Prostate gland (tissue), 2 donors: ENCODE results near the gene WDFY2.

Experiments
- CTCF ChIP-seq, 4 experiments: fragments of 200-600 bp in 2 of 4; fragments of 450-650 bp in 2 of 4; sonication (generic) in 2 of 4; IDR thresholded peaks; 1 replicate in 3 of 4; 2 replicates in 1 of 4; pipeline ENCODE4 v1.5.1; 2016 to 2019; ENCODE audit warnings: antibody characterized with exemption in 4 of 4, mild to moderate bottlenecking in 2 of 4, moderate library complexity in 2 of 4
- POLR2A ChIP-seq: fragments of 450-650 bp; IDR thresholded peaks from one replicate; pipeline ENCODE4 v1.6.1; 2016; ENCODE audit warnings: antibody characterized with exemption, mild to moderate bottlenecking
- POLR2AphosphoS5 ChIP-seq: sonication (generic); formaldehyde crosslinking; IDR thresholded peaks from one replicate; pipeline ENCODE4 v1.6.1; 2017; ENCODE audit warnings: antibody characterized with exemption

DNA sequence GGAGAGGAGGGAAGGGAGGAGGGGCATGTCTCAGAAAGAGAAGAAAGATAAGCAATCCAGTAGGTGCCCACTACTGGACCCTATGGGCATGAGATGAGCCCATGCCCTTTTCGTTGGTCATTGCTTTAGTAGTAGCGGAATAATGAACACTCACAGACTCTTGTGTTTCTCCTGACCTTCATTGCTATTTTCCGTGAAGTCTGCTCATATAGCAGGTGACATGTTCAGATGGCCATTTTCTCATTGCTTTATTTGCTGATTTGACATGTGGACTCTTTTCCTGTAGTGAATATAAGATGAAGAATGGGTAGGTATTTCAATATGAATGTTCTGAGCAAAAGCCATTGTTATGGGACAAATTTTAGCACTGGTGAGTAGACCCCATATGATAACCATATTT, 16.4 kb downstream of the WDFY2 start:
- TF ChIP-seq CTCF (IDR thresholded peaks at IDR 0.05): no peak
- no peak for TF ChIP-seq POLR2AphosphoS5
- TF ChIP-seq POLR2A: no peak
